Body of pancreas (tissue), 4 donors: Measurements from ENCODE around the gene FAM24B.

Experiments used
- CTCF ChIP-seq, 7 experiments: fragments of 450-650 bp in 4 of 7; fragments of 200-600 bp in 3 of 7; sonication (generic) in 3 of 7; IDR thresholded peaks; one replicate each; pipeline ENCODE4 v1.5.1; 2016 to 2019; ENCODE audit warnings: antibody characterized with exemption in 7 of 7
- POLR2A ChIP-seq, 3 donors: fragments of 450-650 bp; IDR thresholded peaks; one replicate each; pipeline ENCODE4 v1.6.1; 2016; ENCODE audit warnings: antibody characterized with exemption in 3 of 3, mild to moderate bottlenecking in 2 of 3

GRCh38 chr10:122814493-122814892, 64.9 kb downstream of the FAM24B start:
- no peak for TF ChIP-seq CTCF (IDR thresholded peaks at IDR 0.05)
- no peak for TF ChIP-seq POLR2A (IDR thresholded peaks at IDR 0.05)
